Astrocyte of the hippocampus (primary cell): Measurements from ENCODE around the gene OLA1.
A peak's percentile ranks its signal among the peaks of the same experiment; 100 is the strongest.

Experiments
- DNase-seq: peaks from one replicate; pipeline ENCODE4 v3.0.0; 2011; ENCODE audit warnings: low read depth, low spot score

OLA1 gene

DNA sequence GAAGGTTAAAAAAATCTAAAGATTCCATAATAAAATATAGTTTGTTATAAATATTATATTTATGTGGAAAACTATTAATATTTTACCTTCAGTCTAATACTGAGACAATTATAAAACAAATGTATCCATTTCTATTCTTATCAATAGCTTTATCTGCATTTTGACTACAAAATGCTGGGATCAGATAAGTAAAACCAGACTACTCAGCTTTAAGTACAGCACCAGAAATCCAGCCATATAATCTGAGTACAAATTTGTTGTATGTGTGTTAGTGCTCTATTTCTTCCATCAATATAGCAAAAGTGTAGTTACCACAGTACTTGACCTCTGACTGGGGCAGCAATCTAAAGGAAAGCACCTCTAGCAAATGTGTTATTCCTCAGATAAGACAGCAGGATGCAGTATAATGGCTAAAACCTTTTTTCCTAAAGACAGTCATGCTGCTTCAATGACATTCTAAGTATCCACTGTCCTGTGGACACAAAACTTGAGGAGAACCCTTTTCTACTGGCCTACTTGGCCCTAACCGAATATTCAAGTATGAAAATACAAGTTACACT is 68.1 kb downstream of the OLA1 start:
- no peak for DNase-seq

DNA sequence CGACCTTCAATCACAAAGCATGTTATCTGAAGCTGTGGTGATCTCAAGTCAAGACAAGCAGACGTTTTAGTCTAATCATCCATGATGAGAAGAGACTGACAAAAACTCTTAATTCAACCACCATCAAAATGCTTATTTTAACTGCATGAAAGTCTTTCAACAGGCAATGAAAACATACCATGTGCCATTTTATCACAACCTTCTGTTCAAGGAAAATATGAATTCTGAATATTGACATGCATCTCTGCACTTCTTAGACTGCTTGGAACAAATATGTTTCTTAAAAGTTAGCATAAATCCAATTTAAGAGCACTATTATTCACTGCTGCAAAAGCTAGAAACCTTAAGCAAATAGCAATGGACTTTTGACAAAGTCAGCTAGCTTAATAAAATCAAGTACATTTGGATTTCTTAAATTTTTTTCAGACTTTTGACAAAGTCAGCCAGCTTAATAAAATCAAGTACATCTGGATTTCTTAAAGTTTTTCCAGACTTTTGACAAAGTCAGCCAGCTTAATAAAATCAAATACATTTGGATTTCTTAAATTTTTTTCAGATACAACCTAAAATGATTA is 70.9 kb downstream of the OLA1 start:
- no peak for DNase-seq

DNA sequence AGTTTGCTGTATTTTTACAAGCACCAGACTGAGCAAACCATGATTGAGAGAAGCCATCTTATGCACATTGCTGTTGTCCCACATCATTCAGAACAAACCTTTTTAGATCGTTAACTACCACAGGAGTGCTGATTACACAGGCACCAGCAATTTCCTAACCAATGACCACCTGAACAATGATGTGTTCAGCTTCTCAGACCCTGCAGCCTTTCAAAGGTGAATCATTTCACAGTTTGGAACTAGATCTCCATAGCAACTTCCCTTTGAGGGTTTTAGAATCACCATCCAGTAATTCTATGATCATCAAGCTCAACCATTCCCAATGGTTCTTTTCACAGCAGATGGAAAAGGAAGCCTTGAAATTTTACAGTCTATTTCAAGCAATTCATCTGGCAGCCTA is 71.4 kb downstream of the OLA1 start:
- DNase-seq = peak; percentile 83

DNA sequence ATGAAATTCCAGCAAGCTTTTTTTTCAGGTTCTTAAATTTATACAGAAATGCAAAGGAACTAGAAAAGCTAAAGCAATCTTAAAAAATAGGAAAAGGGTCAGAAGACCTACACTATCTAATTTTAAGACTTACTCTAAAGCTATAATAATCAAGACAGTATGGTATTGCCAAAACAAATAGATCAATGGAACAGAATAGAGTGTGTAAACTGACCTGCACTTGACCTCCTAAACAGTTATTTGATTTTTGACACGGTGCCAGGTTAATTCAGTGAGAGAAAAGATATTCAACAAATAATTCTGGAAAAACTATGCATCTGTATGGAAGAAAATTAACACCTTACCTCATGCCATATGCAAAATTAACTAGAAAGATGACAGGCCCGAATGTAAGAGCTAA is 73.6 kb downstream of the OLA1 start:
- no peak for DNase-seq

DNA sequence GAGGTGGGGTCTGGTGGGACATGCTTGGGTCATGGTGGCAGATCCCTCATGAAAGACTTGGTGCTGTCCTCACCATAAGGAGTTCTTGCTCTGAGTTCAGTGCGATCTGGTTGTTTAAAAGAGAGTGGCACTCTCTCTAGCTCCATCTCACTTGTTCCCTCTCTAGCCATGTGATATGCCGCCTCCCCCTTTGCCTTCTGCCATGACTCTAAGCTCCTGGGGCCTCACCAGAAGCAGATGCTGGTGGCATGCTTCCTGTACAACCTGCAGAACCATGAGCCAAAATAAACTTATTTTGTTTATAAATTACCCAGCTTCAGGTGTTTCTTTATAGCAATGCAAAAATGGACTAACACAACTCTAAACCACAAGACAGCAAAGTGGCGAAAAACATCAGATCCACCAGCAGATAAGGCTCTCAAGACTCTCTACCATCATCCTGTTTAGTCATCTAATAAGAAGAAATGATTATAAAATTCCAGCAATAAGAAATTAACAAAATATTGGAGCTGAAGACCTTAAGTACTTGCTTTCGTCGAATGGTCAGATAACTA is 75.5 kb downstream of the OLA1 start:
- DNase-seq = no peak

DNA sequence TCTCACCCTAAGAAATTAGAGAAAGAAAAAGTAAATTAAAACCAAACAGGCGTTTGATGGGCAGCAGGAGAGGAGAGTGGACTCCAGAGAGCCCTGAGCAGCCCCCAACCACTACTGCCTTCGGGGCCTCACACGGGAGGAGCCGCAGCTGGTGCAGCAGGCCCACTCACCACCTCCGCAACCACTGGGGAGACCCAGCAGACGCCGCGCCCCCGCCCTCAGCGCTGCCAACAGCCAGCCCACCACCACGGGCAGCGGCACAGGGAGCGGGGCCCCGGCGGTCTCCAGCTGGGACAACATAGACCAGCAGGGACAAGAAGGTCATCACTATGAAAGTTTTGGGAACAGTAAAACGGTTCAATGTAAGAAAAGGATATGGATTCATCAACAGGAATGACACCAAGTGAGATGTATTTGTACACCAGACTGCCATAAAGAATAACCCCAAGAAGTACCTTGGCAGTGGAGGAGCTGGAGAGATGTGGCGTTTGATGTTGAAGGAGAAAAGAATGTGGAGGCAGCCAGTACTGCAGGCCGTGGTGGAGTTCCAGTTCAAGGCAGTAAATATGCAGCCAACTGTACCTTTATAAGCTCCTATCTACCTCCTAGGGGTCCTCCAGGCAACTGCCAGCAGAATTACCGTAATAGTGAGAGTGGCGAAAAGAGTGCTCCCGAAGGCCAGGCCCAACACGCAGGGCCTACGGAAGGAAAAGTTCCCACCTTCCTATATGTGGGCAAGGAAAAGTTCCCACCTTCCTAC is 76.5 kb downstream of the OLA1 start:
- DNase-seq = no peak

DNA sequence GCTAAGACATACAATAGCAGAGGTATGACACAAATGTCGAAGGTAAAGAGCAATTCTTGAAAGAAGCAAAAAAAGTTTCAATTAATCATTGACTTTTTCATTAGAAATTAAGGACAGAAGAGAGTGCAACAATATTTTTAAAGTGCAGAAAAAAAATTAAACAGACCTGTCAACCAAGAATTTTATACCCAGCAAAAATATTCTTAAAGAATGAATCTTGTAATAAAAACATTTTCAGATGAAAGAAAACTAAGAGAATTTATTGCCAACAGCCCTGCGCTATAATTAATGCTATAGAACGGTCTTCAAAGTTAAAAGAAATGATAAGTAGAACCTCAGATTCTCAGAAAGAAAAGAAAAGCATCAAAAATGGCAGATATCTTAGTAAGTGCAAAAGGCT is 79.0 kb downstream of the OLA1 start:
- DNase-seq = no peak

DNA sequence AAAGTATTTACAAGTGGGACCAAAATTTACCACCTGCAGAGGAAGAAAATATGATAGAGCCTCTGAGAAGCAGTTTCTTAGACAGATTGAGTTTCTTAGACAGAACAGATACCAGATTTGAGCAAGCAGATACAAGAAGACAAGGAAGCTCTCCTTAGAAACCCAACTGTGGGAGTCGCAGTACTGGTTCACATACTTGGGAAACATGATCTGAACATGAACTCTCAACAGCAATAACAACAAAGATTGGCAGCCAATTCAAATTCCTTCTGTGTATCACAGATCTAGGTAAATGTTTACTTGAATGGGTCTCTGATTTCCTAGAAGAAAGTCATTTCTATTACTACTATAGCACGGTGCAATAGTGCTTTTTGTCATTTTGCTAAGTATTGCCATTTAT is 82.1 kb downstream of the OLA1 start:
- DNase-seq = peak; percentile 17

DNA sequence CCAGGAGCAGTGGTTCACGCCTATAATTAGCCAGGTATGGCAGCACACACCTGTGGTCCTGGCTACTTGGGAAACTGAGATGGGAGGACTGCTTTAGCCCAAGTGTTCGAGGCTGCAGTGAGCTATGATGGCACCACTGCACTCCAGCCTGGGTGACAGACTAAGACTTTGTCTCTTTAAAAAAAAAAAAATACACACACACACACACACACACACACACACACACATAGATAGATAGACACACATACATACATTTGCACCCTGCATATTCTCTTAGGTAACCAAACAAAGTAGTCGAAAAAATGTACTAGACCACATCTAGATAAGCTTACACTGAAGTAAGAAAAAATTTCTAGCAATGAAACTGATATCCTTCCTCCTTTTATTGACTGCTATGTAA is 86.8 kb downstream of the OLA1 start:
- DNase-seq = no peak

DNA sequence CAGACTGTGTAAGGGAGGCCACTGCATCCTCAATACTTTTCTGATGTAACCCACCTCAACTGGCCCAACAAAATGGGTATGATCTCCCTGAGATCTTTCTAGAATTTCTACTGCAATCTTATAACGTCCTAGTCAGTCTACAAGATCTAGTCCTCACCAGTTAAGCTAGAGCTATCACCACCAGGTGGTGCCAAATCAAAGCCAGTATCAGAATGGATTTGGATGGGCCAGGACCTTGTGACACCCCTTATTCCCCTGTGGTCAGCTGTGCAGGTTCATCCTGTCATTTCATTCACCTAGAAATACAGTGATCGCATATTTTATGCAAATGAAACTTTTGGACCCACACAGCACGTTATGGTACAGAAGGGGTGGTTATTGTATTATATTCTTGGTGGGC is 90.3 kb downstream of the OLA1 start:
- DNase-seq = peak; percentile 33

DNA sequence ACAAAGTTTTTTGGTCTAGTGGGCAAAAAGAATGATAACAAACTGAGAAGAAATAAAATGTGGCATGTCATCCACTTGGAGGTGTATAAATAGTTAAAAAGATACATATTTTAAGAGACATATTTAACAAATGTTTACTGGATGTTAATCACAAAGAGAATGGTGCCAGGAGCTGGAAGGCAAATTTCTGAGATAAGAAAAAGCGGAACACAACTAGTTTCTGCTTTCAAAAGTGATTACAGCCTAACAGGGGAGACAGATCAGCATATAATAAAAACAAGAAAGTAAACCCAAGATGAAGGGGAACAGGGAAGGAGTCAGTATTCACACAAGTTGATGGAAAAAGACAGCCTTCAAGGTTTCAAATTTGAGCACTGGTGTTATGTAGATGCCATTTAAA is 91.3 kb downstream of the OLA1 start:
- no peak for DNase-seq

DNA sequence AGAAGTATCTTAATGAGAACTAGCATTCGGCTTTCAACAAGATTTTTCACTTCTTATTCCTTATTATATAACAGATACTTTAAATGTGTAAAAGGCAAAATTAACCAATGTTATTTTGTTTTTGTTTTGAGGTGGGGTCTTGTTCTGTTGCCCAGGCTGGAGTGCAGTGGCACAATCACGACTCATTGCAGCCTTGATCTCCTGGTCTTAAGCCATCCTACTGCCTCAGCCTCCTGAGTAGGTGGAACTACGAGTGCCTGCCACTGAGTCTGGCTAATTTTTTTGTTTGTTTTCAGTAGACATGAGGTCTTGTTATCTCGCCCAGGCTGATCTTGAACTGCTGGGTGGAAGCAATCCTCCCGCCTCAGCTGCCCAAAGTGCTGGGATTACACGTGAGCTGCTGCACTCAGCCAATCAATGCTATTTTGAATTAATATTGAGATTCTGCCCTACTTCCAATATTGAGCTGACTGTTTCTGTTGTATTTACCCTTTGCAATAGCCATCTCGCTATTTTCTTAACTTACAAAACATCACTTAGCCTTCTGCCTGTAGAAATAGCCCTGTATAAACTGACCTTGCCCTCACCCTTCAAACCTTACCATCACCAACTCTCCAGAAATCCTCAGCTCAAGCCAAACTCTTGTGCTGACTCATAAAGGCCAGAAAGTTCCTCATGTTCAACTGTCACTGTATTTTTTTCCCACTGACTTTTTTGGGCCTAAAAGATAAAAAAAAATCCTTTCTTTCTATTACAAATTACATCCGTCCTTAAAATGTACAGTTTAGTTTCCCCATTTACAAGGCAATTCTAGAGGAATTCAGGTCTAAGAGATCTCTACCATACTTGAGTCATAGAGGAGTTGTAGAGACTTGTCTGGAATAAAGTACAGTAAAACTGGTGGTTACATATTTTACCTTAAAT is 94.3 kb downstream of the OLA1 start:
- DNase-seq = peak; percentile 75

DNA sequence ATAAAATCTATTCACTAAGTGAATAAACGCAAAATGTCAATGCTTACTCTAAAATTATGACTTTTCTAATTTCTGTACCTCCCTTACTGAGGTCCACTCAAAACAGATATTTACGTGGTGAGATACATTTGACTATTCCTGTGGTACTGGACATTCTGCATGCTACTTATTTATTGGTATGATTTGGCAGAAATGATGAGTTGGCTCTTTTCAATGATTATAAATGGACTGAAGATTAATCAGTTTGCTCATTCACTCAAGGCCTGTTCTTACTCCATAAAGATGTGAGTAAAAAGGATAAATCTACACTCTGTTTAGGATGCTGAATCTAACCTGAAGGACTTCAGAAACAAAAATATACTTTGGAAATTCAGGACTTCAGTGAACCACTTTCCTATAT is 98.8 kb downstream of the OLA1 start:
- DNase-seq = no peak

DNA sequence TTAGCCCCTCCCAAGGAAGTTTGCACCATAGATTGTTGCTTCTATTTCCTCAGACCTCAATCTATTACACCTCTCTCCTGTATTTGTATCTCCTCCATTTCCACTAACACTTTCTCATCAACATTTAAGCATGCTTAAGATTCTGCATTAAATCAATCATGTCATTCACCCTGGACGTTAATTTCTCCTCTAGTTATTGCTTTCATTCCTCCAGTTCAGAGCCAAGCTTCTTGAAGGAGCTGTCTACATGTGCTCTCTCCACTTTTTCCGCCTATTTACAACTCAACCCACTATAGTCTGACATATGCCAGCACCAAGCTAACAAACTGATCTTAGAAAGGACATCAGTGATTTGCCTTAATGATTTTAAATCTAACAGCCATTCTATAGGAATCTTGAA is 99.5 kb downstream of the OLA1 start:
- DNase-seq = no peak

DNA sequence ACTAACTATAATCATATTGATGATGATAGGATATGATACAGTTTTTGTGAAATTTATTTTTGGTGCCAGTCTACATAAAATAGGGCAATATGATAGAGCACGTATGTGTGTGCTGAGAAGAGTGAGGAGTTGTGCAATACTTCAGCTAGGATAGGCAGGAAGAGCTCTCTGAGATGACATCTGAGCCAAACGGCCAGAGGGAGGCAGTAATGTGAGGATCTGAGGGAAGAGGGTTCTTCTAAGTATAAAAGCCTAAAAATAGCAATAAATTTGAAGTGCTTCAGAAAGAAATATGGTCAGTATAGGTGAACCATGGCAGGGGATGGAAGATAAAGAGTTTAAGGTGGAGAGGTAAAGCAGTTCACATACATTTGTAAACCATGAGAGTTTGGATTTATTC is 102.5 kb downstream of the OLA1 start:
- no peak for DNase-seq

DNA sequence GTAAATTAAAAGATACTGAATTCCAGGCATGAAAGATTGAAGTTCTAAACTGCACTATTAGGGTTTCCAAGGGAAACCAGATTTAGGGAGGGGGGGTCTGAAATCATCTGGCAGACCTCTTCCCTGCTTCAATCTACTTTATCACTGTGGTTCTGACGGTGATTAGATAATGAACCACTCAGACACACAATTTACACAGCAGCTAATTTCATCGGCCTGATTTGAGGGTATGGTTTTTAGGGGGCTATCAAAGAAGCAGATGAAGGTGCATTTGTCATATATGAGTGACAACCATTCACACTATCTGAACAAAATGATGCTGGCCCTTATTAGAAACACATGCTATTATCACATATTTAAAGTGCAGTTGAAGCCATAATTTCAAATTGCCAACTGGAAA is 106.0 kb downstream of the OLA1 start:
- DNase-seq = no peak

DNA sequence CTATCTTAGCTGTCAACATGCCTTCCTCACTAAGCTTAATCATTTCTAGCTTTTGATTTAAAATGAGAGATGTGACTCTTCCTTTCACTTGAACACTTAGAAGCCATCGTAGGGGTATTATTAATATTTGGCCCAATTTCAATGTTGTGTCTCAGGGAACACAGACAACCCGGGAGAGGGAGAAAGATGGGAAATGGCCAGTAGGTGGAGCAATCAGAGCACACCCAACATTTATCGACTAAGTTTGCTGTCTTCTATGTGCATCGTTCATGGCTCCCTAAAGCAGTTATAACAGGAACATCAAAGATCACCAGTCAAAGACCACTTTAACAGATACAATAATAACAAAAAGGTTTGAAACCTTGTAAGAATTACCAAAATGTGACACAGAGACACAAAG is 110.2 kb downstream of the OLA1 start:
- no peak for DNase-seq

DNA sequence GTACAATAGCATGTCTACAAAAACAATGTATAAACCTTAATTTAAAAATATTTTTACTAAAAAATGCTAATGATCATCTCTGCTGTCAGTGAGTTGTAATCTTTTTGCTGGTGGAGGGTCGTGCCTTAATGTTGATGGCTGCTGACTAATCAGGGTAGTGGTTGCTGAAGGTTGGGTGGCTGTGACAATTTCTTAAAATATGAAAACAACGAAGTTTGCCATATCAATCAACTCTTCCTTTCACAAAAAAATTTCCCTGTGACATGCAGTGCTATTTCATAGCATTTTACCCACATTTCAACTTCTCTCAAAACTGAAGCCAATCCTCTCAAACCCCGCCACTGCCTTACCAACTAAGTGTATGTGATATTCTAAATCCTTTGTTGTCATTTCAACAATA is 112.4 kb downstream of the OLA1 start:
- DNase-seq = no peak

DNA sequence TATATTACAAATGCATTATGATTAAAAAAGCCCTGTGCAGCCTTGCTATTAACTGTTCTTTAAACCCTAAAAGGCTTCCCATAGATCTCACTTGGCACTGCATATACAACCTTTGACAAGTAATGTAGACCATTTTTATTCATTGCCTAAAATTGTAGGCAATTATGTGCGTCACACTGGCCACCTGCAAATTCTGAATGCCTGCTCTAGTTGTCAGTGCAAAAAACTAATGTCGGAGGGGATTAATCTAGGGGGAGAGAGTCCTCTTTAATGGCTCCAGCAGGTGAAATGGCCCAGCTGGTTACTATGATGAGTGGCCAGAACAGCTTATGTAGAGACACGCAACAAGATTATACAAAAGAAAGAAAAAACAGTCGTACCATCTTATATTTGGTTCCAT is 123.2 kb downstream of the OLA1 start:
- no peak for DNase-seq

DNA sequence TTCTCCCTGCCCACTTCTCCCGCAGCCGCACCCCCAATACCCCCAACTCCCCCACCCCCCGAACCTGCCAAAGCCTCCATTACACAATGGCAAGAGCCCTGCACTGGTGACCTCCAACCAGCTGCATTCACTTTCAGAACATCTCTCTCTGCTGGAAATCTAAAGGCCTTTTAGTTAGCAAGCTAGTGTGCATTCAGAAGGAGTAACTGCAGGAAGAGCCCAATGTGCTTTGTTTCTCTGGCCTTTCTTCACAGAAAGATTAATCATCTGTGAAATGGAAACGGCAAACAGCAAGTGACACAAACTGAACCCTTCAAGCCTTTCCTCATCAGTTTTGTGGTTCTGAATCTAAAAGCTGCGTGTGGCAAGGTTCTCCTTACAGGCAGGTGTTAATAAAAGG is 124.2 kb downstream of the OLA1 start:
- DNase-seq = peak; percentile 21

DNA sequence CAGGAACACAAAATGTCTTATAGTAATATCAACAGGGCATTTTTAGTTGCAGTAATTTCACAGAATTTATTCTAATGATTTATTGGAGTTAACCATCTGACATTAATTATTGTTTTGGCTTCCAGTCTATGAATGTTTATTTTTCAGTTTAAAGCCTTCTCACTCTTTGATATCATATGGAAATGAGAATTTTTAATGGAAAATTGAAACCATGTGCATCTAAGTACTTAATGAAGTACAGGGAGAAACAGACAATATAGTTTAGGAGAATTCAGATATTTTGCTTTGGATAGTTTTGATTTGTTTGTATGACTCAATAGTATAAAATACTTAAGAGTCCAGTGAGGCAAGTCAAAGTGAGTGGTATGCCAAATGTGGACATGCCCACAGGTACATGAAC is 126.1 kb downstream of the OLA1 start:
- no peak for DNase-seq

DNA sequence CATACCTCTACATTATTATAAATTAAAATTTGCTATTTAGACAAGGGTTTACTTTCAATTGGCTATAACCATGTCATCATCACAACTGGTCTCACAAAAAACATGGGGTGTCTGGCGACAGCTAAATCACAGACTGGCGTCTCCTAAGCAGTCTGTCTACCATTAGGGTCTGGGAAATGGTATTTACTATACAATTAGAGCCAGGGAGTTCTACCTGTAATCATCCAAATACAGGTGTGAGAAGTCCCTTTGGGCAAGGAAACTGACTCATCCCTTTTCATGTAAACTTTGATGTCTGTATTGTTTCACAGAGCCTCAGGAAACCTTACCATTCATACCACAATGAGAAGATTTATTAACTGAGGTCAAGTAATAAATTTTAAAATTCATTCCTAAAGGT is 126.7 kb downstream of the OLA1 start:
- no peak for DNase-seq
